Measurements from ENCODE around the gene PLCB4.

- TF ChIP-seq CTCF (IDR thresholded peaks at IDR 0.05) (no peak), IRF2 (CRISPR knock-in tag; IDR thresholded peaks at IDR 0.05; ENCODE audit: borderline replicate concordance, low read depth) (no peak), SMAD3 (CRISPR knock-in tag; IDR thresholded peaks at IDR 0.05; ENCODE audit: borderline replicate concordance) (no peak), ATF1 (CRISPR knock-in tag; IDR thresholded peaks at IDR 0.05) (no peak), SP1 (CRISPR knock-in tag; conservative IDR thresholded peaks at IDR 0.05) (no peak), ZBTB43 (CRISPR knock-in tag; IDR thresholded peaks at IDR 0.05) (no peak), USF1 (CRISPR knock-in tag; IDR thresholded peaks at IDR 0.05) (no peak)
- TF ChIP-seq, protein P1, sequence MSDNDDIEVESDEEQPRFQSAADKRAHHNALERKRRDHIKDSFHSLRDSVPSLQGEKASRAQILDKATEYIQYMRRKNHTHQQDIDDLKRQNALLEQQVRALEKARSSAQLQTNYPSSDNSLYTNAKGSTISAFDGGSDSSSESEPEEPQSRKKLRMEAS (CRISPR knock-in tag; IDR thresholded peaks at IDR 0.05) = no peak
These were observed 192.9 kb downstream of the PLCB4 start for GRCh38 chr20:9261781-9262180.

Data from WTC11 (cell line).